ENCODE measurements around the gene IRF2BP2.

Gene IRF2BP2

GRCh38 chr1:234602334-234603220 lies 7.4 kb downstream of the IRF2BP2 start:
- in situ Hi-C loops (cut with MboI; ENCODE audit: low sequenced_read_pairs, unreplicated experiment), result loop anchor here (25.0 kb wide), 2 partner anchors 235 to 360 kb away; no protein-coding TSS in a partner anchor
- TF ChIP-seq, protein P1, sequence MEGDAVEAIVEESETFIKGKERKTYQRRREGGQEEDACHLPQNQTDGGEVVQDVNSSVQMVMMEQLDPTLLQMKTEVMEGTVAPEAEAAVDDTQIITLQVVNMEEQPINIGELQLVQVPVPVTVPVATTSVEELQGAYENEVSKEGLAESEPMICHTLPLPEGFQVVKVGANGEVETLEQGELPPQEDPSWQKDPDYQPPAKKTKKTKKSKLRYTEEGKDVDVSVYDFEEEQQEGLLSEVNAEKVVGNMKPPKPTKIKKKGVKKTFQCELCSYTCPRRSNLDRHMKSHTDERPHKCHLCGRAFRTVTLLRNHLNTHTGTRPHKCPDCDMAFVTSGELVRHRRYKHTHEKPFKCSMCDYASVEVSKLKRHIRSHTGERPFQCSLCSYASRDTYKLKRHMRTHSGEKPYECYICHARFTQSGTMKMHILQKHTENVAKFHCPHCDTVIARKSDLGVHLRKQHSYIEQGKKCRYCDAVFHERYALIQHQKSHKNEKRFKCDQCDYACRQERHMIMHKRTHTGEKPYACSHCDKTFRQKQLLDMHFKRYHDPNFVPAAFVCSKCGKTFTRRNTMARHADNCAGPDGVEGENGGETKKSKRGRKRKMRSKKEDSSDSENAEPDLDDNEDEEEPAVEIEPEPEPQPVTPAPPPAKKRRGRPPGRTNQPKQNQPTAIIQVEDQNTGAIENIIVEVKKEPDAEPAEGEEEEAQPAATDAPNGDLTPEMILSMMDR (IDR thresholded peaks at IDR 0.05; ENCODE audit: borderline replicate concordance, control extremely low read depth, extremely low read depth, insufficient read depth, missing control alignments), result no peak
- no peak for DNase-seq (ENCODE audit: low spot score)

- DNase-seq (ENCODE audit: low spot score), result peak; percentile 47
- TF ChIP-seq, protein P1 (IDR thresholded peaks at IDR 0.05; ENCODE audit: borderline replicate concordance, control extremely low read depth, extremely low read depth, insufficient read depth, missing control alignments), result no peak
- in situ Hi-C loops (cut with MboI; ENCODE audit: low sequenced_read_pairs, unreplicated experiment), result loop anchor here (25.0 kb wide), 2 partner anchors 236 to 361 kb away; no protein-coding TSS in a partner anchor
Measured at GRCh38 chr1:234601301-234602017, 8.5 kb downstream of the IRF2BP2 start.

DNA sequence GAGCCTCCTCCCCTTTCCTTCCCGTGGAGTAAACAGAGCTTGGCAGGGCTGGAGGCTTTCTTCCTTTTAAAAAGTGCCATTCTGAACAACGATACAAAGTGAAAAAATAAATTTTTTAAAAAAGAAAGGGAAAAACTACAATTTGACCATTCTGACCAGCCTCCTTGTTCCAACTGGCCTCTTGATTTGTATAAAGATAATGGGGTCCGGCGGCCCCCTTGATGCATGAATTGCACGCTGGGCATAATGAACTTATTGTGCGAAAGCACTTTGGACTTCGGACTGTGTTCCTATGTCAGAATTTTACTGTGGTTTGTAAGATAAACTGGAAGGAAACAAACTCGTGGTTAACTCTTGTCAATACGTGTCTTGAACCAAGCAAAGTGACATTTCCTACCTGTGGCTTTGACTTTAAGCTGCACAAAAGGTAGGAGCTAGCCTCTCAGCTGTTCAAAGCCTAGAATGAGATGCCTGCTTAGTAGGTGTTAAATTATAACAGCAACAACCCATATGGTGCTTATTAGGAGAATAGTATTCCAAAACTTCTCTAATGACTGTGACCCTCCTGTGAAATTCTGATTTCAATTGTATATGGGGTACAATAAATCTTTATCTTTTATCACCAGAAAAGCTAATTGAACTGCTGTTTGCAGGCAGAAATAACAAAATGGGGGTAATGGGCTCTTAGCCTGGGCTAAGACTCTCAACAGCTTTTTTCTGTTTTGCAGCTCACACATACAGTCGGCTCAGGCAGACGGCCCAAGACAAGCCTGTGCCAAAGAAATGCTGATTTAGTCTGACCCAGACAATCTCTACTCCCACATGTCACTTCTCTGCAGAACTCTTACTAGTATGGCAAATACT lies 9.3 kb downstream of the IRF2BP2 start:
- DNase-seq (ENCODE audit: low spot score), result no peak
- in situ Hi-C loops (cut with MboI; ENCODE audit: low sequenced_read_pairs, unreplicated experiment), result loop anchor here (25.0 kb wide), 2 partner anchors 237 to 362 kb away; no protein-coding TSS in a partner anchor
- TF ChIP-seq, protein P1 (IDR thresholded peaks at IDR 0.05; ENCODE audit: borderline replicate concordance, control extremely low read depth, extremely low read depth, insufficient read depth, missing control alignments), result no peak

DNA sequence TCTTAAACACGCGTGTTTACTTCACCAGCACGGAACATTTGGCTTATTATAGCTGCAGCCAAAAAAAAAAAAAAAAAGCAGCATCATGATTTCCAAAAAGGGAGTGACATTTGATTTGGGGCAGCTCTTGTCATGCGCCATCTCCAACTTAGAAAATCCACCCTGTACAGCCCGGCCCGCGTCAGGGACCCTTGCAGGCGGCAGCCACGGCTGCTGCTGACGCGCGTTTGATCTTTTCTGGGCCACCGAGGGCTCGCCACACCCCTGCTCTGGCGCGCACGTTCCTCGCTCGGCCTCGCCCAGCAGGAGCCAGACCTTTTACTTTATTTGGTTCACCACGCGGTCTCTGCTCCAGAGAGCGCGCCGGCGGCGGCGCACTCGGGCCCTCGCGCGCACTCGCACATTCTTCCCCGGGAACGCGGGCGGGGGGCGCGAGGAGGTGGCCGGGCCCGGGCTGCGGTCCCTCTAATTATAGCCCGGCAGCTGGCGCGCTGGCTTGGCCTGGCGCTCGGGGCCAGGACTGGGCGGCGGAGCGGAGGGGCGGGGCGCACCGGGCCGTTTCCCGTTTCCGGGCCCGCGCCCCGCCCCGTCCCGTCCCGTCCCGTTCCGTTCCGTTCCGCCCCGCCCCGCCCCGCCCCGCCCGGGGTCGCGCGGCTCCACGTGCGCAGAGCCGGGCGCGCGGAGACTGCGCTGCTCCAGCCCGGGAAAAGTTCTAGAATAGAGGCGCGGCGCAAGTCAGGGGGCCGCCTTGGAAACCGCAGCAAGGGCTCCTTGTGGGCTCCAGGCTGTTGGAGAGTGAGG lies 10.2 kb downstream of the IRF2BP2 start:
- TF ChIP-seq, protein P1 (IDR thresholded peaks at IDR 0.05; ENCODE audit: borderline replicate concordance, control extremely low read depth, extremely low read depth, insufficient read depth, missing control alignments), result no peak
- in situ Hi-C loops (cut with MboI; ENCODE audit: low sequenced_read_pairs, unreplicated experiment), result loop anchor here (5.0 to 25.0 kb wide), 4 partner anchors 103 to 482 kb away; no protein-coding TSS in a partner anchor
- DNase-seq (ENCODE audit: low spot score), result peak; percentile 85

DNA sequence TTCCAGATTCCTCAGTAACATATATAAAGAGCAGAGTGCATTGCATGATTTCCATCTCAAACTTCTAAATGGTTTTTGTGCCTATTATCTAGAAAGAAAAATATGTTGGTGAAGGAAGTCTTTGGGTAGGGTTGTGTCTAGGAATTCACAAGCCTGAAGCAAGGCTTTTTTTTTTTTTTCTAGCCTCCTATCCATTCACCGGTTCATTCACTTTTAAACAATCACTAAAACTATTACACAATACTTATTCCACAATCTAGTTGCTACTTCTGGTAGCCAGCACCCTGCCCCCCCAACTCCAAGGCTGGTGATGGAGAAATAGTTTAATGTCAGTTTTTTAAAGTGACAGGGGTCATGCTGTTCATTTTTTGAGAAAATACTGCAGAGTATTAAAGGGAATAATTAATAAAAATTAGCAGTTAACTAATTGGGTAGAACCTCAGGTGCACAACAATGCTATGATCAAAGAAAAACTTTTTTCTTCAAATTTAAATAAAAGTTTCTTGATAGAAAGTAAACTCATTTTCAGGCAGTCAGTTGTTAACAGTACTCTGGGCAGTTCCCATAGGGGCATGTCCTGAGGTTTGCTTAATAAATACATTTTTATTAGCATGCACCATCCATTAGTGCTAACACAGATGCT lies 10.9 kb downstream of the IRF2BP2 start:
- DNase-seq (ENCODE audit: low spot score), result no peak
- TF ChIP-seq, protein P1 (IDR thresholded peaks at IDR 0.05; ENCODE audit: borderline replicate concordance, control extremely low read depth, extremely low read depth, insufficient read depth, missing control alignments), result no peak
- in situ Hi-C loops (cut with MboI; ENCODE audit: low sequenced_read_pairs, unreplicated experiment), result loop anchor here (5.0 kb wide), 2 partner anchors 102 to 483 kb away; no protein-coding TSS in a partner anchor
